ENCODE data around the gene P2RX7. TPM values are rescaled to one million over a fixed set of nuclear protein-coding genes. Genes with fewer than 3 reads are reported as not detected.

Gene P2RX7
- total and polyA plus RNA-seq, 9 of the 15 experiments (the other 6 are each of a cell fraction or from before 2014, with no cell fraction given): 0.04 to 0.65 (median 0.30) TPM

GRCh38 chr12:121095544-121096198, 37.0 kb upstream of the P2RX7 start (continued):
- TF ChIP-seq PRDM10 (IDR thresholded peaks at IDR 0.05; ENCODE audit: partially characterized antibody): peak; percentile 11
- 0 out of 4 replicates have a peak, but pooled peaks of 1 of the 2 experiments have one; percentile 20 for TF ChIP-seq RCOR1 (IDR thresholded peaks at IDR 0.05; ENCODE audit: borderline replicate concordance in 1 of 2, low read depth in 2 of 2, low read length in 2 of 2)
- TF ChIP-seq BCL6 (CRISPR knock-in tag; IDR thresholded peaks at IDR 0.05): no peak
- TF ChIP-seq ZNF311 (CRISPR knock-in tag; IDR thresholded peaks at IDR 0.05): no peak
- TF ChIP-seq ZNF134 (CRISPR knock-in tag; conservative IDR thresholded peaks at IDR 0.05): no peak
- TF ChIP-seq STAG1 (CRISPR knock-in tag; IDR thresholded peaks at IDR 0.05; ENCODE audit: borderline replicate concordance): peak; percentile 67; the same call in 1 of the 2 replicates
- no peak for TF ChIP-seq THRAP3 (IDR thresholded peaks at IDR 0.05; ENCODE audit: borderline replicate concordance)
- no peak for TF ChIP-seq CC2D1A (IDR thresholded peaks at IDR 0.05)
- peak; percentile 51; the same call in 1 of the 2 replicates for TF ChIP-seq RB1 (IDR thresholded peaks at IDR 0.05; ENCODE audit: low read depth)
- no peak for TF ChIP-seq JUNB (CRISPR knock-in tag; conservative IDR thresholded peaks at IDR 0.05)
- peak in 1 of 2 experiments; percentile 28; a peak in 2 of 4 replicates for TF ChIP-seq NRF1 (conservative IDR thresholded peaks at IDR 0.05 in 1 of 2, IDR thresholded peaks at IDR 0.05 in 1 of 2)
- no peak for TF ChIP-seq SAFB (IDR thresholded peaks at IDR 0.05; ENCODE audit: borderline replicate concordance, low read depth, low read length)
- 0 out of 2 replicates have a peak, but pooled peaks have one; percentile 61 for TF ChIP-seq XRCC5 (IDR thresholded peaks at IDR 0.05; ENCODE audit: low read depth, low read length)
- 0 out of 2 replicates have a peak, but pooled peaks have one; percentile 25 for TF ChIP-seq USF1 (CRISPR knock-in tag; IDR thresholded peaks at IDR 0.05)
- no peak for TF ChIP-seq ZKSCAN8 (CRISPR knock-in tag; IDR thresholded peaks at IDR 0.05)
- peak in 1 of 2 experiments; percentile 67; a peak in 1 of 4 replicates for TF ChIP-seq HDAC1 (IDR thresholded peaks at IDR 0.05)
- TF ChIP-seq THRA (IDR thresholded peaks at IDR 0.05): no peak
- TF ChIP-seq ZNF354B (CRISPR knock-in tag; IDR thresholded peaks at IDR 0.05): no peak
- peak; percentile 37; the same call in 1 of the 2 replicates for TF ChIP-seq MAX (CRISPR knock-in tag; IDR thresholded peaks at IDR 0.05)
- no peak for TF ChIP-seq ELF2 (CRISPR knock-in tag; IDR thresholded peaks at IDR 0.05)
- no peak for TF ChIP-seq BRF1 (IDR thresholded peaks at IDR 0.05; ENCODE audit: borderline replicate concordance, extremely low read depth, insufficient read length)
- no peak for TF ChIP-seq ZNF277 (CRISPR knock-in tag; IDR thresholded peaks at IDR 0.05; ENCODE audit: borderline replicate concordance)
